SK-N-DZ (cell line): ENCODE results near the gene CFAP206. TPM values are rescaled to one million over a fixed set of nuclear protein-coding genes. Genes with fewer than 3 reads are reported as not detected.
A peak's percentile ranks its signal among the peaks of the same experiment; 100 is the strongest.

Experiments
- DNase-seq: peaks from one replicate; pipeline ENCODE4 v3.0.0-alpha.2; 2015; ENCODE audit warnings: low spot score
- polyA plus RNA-seq, 2 experiments: library from polyadenylated mRNA; depleted of rRNA; stranded (reverse); fragments of >200 nt; gene quantifications; 2 replicates each; pipeline ENCODE4 v1.2.3, GENCODE V29; 2014

CFAP206 gene
- polyA plus RNA-seq (2014; cell fraction: cytosol; rRNA removed): 0.43 and 0.46 TPM in 2 replicates
- 0.46 and 1.4 TPM in 2 replicates for polyA plus RNA-seq (2014; cell fraction: nucleus; rRNA removed)

GRCh38 chr6:87407901-87408720, at the start of gene CFAP206:
Gene CFAP206 (plus strand): TSS chr6:87407972. CDS start chr6:87409840, 1,868 bp downstream.
- peak; percentile 87 for DNase-seq

GRCh38 chr6:87364602-87365252, 43.0 kb upstream of the CFAP206 start:
- DNase-seq: no peak

GRCh38 chr6:87366072-87366827, 41.5 kb upstream of the CFAP206 start:
- DNase-seq: no peak

- DNase-seq: no peak
Observed at GRCh38 chr6:87366899-87367298, 40.9 kb upstream of the CFAP206 start.

GRCh38 chr6:87373377-87373776, 34.4 kb upstream of the CFAP206 start:
- no peak for DNase-seq

- DNase-seq: no peak
Observed at GRCh38 chr6:87375315-87375714, 32.5 kb upstream of the CFAP206 start.

- DNase-seq: no peak
Observed at GRCh38 chr6:87376643-87377042, 31.1 kb upstream of the CFAP206 start.

GRCh38 chr6:87378947-87379346, 28.8 kb upstream of the CFAP206 start:
- DNase-seq: no peak

GRCh38 chr6:87382861-87383260, 24.9 kb upstream of the CFAP206 start:
- no peak for DNase-seq

- no peak for DNase-seq
Observed at GRCh38 chr6:87384038-87384437, 23.7 kb upstream of the CFAP206 start.

- no peak for DNase-seq
Observed at GRCh38 chr6:87384449-87384848, 23.3 kb upstream of the CFAP206 start.

GRCh38 chr6:87391334-87391733, 16.4 kb upstream of the CFAP206 start:
- peak; percentile 62 for DNase-seq

- peak; percentile 73 for DNase-seq
Observed at GRCh38 chr6:87393026-87393622, 14.6 kb upstream of the CFAP206 start.

GRCh38 chr6:87395431-87395830, 12.3 kb upstream of the CFAP206 start:
- DNase-seq: no peak

- no peak for DNase-seq
Observed at GRCh38 chr6:87396595-87397392, 11.0 kb upstream of the CFAP206 start.

GRCh38 chr6:87397656-87398055, 10.1 kb upstream of the CFAP206 start:
- DNase-seq: peak; percentile 45

GRCh38 chr6:87401832-87402231, 5.9 kb upstream of the CFAP206 start:
- DNase-seq: no peak

GRCh38 chr6:87407561-87407900, 241 bp upstream of the CFAP206 start:
- no peak for DNase-seq

GRCh38 chr6:87408721-87409155, 966 bp downstream of the CFAP206 start:
- no peak for DNase-seq

- DNase-seq: no peak
Observed at GRCh38 chr6:87419266-87419665, 11.5 kb downstream of the CFAP206 start.

GRCh38 chr6:87420360-87420759, 12.6 kb downstream of the CFAP206 start:
- DNase-seq: no peak
